A673 (cell line): Measurements from ENCODE around the gene MYPOP.

Experiments used
- CTCF ChIP-seq: fragments of 300-800, 200-600 bp; sonication (generic); conservative IDR thresholded peaks from 2 replicates; pipeline ENCODE4 v1.5.1; 2017; ENCODE audit warnings: low read depth, mild to moderate bottlenecking, antibody characterized with exemption, low read length, moderate library complexity, mixed read lengths
- EZH2 ChIP-seq: fragments of 200-600 bp; sonication (generic); IDR thresholded peaks from 2 replicates; pipeline ENCODE4 v1.6.1; 2017; ENCODE audit warnings: borderline replicate concordance, low read depth, mild to moderate bottlenecking, mixed read lengths, antibody characterized with exemption, low read length; ENCODE audit not compliant: poor library complexity, severe bottlenecking

GRCh38 chr19:45842198-45842597, 60.2 kb downstream of the MYPOP start:
- no peak for TF ChIP-seq CTCF
- TF ChIP-seq EZH2 = no peak
